ENCODE measurements around the gene TRIP12. TPM values are rescaled to one million over a fixed set of nuclear protein-coding genes. Genes with fewer than 3 reads are reported as not detected.

The TRIP12 gene
- total RNA-seq, 1 experiment from 2014 or later = 252 TPM

DNA sequence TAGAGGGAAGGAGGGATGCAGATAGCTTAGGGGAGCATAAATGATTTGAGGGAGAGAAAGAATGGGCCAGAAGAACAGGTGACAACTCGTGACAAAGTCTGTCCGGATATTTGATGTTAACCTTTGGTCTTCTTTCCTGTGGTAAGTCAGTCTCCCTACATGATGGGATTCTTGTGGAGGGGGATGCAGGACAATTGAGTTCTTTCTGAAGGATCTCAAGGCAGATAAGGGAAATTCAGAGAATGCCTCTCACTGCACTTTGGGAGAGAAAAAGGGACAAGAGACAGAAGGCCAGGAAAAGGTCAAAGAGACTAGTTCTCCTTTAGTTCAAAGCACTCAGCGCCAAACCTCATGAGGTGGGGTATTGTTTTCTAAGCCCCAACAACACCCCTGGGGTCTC lies 34.7 kb upstream of the TRIP12 start:
- H3K36me3 Mint-ChIP-seq (ENCODE audit: insufficient read depth, unreplicated experiment) = peaks cover 5% of the 10 kb centered on the region
- H3K9me3 Mint-ChIP-seq (ENCODE audit: low read depth, unreplicated experiment) = no peaks in the 10 kb centered on the region
- H3K4me3 Mint-ChIP-seq (ENCODE audit: low read depth, unreplicated experiment) = no peak overlapping the region
- DNase-seq = no peak
- CTCF ChIA-PET = no interaction called here
- BruUV-seq (replicated peaks) = no TSS peak
- peaks cover 8% of the 10 kb centered on the region for H3K4me1 Mint-ChIP-seq (ENCODE audit: low read depth, unreplicated experiment)
- no peaks in the 10 kb centered on the region for H3K27me3 Mint-ChIP-seq (ENCODE audit: unreplicated experiment)
- H3K27ac Mint-ChIP-seq (ENCODE audit: unreplicated experiment) = no peak overlapping the region
- TF ChIP-seq, protein P1, sequence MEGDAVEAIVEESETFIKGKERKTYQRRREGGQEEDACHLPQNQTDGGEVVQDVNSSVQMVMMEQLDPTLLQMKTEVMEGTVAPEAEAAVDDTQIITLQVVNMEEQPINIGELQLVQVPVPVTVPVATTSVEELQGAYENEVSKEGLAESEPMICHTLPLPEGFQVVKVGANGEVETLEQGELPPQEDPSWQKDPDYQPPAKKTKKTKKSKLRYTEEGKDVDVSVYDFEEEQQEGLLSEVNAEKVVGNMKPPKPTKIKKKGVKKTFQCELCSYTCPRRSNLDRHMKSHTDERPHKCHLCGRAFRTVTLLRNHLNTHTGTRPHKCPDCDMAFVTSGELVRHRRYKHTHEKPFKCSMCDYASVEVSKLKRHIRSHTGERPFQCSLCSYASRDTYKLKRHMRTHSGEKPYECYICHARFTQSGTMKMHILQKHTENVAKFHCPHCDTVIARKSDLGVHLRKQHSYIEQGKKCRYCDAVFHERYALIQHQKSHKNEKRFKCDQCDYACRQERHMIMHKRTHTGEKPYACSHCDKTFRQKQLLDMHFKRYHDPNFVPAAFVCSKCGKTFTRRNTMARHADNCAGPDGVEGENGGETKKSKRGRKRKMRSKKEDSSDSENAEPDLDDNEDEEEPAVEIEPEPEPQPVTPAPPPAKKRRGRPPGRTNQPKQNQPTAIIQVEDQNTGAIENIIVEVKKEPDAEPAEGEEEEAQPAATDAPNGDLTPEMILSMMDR (IDR thresholded peaks at IDR 0.05; ENCODE audit: unreplicated experiment) = no peak
- intact Hi-C loops (cut with micrococcal nuclease; ENCODE audit: unreplicated experiment) = no loop called here

DNA sequence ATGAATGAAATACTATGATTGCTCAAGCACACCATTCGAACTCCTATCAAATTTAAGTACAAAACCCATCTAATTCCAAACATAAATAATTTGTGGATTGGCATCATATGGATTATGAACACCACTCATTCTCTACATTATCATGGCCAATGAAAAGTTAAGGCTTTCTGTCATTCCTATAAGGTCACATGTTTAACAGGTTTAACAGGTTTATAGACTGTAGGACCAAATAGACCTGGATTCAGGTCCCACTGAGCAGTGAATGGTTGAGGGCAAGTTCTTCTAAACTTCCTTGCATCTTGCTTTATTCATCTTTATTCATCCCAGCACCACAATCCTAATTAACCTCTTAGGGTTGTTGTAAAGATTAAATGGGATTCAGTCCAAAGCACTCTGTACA lies 33.9 kb upstream of the TRIP12 start:
- Mint-ChIP-seq H3K4me3 (ENCODE audit: low read depth, unreplicated experiment) (no peak overlapping the region), H3K27me3 (ENCODE audit: unreplicated experiment) (no peaks in the 10 kb centered on the region), H3K36me3 (ENCODE audit: insufficient read depth, unreplicated experiment) (peaks cover 5% of the 10 kb centered on the region), H3K4me1 (ENCODE audit: low read depth, unreplicated experiment) (peaks cover 8% of the 10 kb centered on the region), H3K27ac (ENCODE audit: unreplicated experiment) (no peak overlapping the region), H3K9me3 (ENCODE audit: low read depth, unreplicated experiment) (no peaks in the 10 kb centered on the region)
- intact Hi-C loops (cut with micrococcal nuclease; ENCODE audit: unreplicated experiment) = no loop called here
- no peak for DNase-seq
- CTCF ChIA-PET = no interaction called here
- TF ChIP-seq, protein P1 (IDR thresholded peaks at IDR 0.05; ENCODE audit: unreplicated experiment) = no peak
- no TSS peak for BruUV-seq (replicated peaks)

DNA sequence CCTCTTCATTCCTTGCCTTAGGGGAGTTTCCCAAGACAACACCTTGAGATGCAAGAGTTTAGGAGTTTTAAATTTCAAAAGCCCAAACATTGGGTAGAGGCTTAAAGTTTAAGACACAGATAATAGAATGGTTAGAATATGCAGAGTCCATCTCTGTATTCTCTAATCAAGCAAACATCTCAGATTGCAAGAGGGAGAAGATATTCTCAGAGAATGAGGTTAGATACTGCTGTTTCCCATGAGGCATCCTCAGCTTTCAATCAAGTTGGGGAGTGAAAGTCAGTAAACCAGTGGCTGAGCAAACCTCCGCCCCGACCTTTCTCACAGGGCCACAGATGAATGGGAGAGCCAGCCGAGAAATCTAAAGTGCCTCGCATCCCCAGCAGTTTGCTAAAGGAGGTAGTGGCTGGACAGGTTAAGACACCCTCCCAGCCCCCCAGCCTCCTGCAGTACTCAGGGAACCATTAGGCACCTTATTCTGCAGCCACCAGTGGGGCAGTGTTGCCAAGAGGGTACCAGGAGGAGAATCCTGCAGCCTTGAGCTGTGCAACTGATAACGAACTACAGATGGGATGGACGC lies 30.5 kb upstream of the TRIP12 start:
- no TSS peak for BruUV-seq (replicated peaks)
- H3K4me3 Mint-ChIP-seq (ENCODE audit: low read depth, unreplicated experiment) = no peak overlapping the region
- TF ChIP-seq, protein P1 (IDR thresholded peaks at IDR 0.05; ENCODE audit: unreplicated experiment) = no peak
- H3K27ac Mint-ChIP-seq (ENCODE audit: unreplicated experiment) = no peak overlapping the region
- H3K4me1 Mint-ChIP-seq (ENCODE audit: low read depth, unreplicated experiment) = peaks cover 14% of the 10 kb centered on the region
- peaks cover 5% of the 10 kb centered on the region for H3K36me3 Mint-ChIP-seq (ENCODE audit: insufficient read depth, unreplicated experiment)
- CTCF ChIA-PET = interaction anchor here (0.6 kb wide), 1 partner anchor 613 kb away, joined by 4 read pairs; no protein-coding TSS in a partner anchor
- H3K27me3 Mint-ChIP-seq (ENCODE audit: unreplicated experiment) = no peaks in the 10 kb centered on the region
- no peak for DNase-seq
- intact Hi-C loops (cut with micrococcal nuclease; ENCODE audit: unreplicated experiment) = no loop called here
- H3K9me3 Mint-ChIP-seq (ENCODE audit: low read depth, unreplicated experiment) = no peaks in the 10 kb centered on the region

GRCh38 chr2:229947544-229947943 lies 25.7 kb upstream of the TRIP12 start:
- TF ChIP-seq, protein P1 (IDR thresholded peaks at IDR 0.05; ENCODE audit: unreplicated experiment) = no peak
- peaks cover 8% of the 10 kb centered on the region for H3K4me1 Mint-ChIP-seq (ENCODE audit: low read depth, unreplicated experiment)
- H3K9me3 Mint-ChIP-seq (ENCODE audit: low read depth, unreplicated experiment) = no peaks in the 10 kb centered on the region
- CTCF ChIA-PET = no interaction called here
- no peaks in the 10 kb centered on the region for H3K36me3 Mint-ChIP-seq (ENCODE audit: insufficient read depth, unreplicated experiment)
- no peaks in the 10 kb centered on the region for H3K27me3 Mint-ChIP-seq (ENCODE audit: unreplicated experiment)
- DNase-seq = no peak
- H3K27ac Mint-ChIP-seq (ENCODE audit: unreplicated experiment) = no peak overlapping the region
- BruUV-seq (replicated peaks) = no TSS peak
- H3K4me3 Mint-ChIP-seq (ENCODE audit: low read depth, unreplicated experiment) = no peak overlapping the region
- intact Hi-C loops (cut with micrococcal nuclease; ENCODE audit: unreplicated experiment) = no loop called here

Measured in Calu3 (cell line).